ENCODE data around the gene APPL2. TPM values are rescaled to one million over a fixed set of nuclear protein-coding genes. Genes with fewer than 3 reads are reported as not detected.

The APPL2 gene
- total RNA-seq, 1 donor from 2014 or later = 47.5 TPM

DNA sequence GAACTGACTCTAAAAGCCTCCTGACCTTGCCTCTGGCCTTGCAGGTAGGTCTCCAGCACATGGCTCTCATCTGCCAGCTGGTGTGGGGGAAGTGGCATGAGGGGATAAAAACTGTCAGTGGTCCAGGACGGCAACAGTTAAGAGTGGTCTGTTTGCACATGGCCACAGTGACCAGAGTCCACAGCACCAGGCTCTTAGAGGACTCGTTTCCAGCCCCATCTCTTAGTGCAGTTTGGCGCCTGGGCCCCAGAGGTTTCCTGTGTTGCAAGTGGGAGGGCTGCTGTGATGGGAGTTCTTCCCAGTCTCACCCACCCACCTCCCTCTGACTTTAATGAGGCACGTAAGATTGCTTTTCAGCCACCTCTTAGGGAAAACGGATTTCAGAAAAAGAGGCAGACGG lies 37.0 kb downstream of the APPL2 start:
- H3K27ac Mint-ChIP-seq (ENCODE audit: unreplicated experiment) = peak overlapping the region; percentile 57
- peaks cover 33% of the 10 kb centered on the region for H3K36me3 Mint-ChIP-seq (ENCODE audit: low read depth)
- no peaks in the 10 kb centered on the region for H3K27me3 Mint-ChIP-seq (ENCODE audit: low read depth)
- TF ChIP-seq, protein P1, sequence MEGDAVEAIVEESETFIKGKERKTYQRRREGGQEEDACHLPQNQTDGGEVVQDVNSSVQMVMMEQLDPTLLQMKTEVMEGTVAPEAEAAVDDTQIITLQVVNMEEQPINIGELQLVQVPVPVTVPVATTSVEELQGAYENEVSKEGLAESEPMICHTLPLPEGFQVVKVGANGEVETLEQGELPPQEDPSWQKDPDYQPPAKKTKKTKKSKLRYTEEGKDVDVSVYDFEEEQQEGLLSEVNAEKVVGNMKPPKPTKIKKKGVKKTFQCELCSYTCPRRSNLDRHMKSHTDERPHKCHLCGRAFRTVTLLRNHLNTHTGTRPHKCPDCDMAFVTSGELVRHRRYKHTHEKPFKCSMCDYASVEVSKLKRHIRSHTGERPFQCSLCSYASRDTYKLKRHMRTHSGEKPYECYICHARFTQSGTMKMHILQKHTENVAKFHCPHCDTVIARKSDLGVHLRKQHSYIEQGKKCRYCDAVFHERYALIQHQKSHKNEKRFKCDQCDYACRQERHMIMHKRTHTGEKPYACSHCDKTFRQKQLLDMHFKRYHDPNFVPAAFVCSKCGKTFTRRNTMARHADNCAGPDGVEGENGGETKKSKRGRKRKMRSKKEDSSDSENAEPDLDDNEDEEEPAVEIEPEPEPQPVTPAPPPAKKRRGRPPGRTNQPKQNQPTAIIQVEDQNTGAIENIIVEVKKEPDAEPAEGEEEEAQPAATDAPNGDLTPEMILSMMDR (IDR thresholded peaks at IDR 0.05) = no peak
- H3K4me3 Mint-ChIP-seq (ENCODE audit: unreplicated experiment) = no peak overlapping the region
- H3K4me1 Mint-ChIP-seq (ENCODE audit: low read depth) = peaks cover 13% of the 10 kb centered on the region
- H3K9me3 Mint-ChIP-seq (ENCODE audit: low read depth) = no peaks in the 10 kb centered on the region
- DNase-seq (ENCODE audit: low spot score) = no peak

DNA sequence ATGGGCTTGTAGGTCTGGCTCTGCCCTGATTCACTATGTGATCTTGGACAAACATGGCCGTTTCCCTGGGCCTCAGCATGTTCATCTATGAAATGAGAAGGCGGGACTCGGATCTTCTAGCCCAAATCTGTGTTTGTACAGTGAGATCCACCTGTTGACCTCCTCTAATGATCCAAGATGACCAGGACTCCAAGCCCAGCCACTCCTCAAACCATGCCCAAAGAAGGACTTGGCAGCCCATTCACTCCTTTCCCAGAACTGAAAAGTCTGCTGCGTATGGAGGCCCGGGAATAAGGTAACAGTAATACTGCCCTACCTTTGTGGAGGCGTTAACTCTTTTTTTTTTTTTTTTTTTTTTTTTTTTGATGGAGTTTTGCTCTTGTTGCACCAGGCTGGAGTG lies 39.9 kb downstream of the APPL2 start:
- Mint-ChIP-seq H3K27ac (ENCODE audit: unreplicated experiment) (no peak overlapping the region), H3K4me3 (ENCODE audit: unreplicated experiment) (no peak overlapping the region), H3K4me1 (ENCODE audit: low read depth) (peaks cover 6% of the 10 kb centered on the region), H3K36me3 (ENCODE audit: low read depth) (peaks cover 39% of the 10 kb centered on the region), H3K27me3 (ENCODE audit: low read depth) (no peaks in the 10 kb centered on the region), H3K9me3 (ENCODE audit: low read depth) (no peaks in the 10 kb centered on the region)
- TF ChIP-seq, protein P1 (IDR thresholded peaks at IDR 0.05) = no peak
- no peak for DNase-seq (ENCODE audit: low spot score)

DNA sequence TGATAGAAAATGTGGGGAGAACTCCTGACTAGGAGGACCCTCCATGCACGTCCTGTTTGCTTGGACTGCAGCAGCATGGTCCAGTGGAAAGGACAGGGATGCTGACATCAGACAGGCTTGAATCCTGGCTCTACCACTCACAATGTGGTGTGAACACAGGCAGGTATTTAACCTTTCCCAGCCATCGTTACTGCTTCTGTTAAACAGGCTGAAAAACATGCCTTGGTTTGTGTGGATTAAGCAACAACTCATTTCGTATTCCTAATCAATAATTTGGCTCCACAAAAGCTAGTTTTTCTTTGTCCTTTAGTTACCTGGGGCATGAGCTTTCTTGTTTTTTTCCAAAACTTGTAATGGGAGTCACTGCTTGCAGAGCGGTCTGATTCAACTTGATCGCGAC lies 41.0 kb downstream of the APPL2 start:
- TF ChIP-seq, protein P1 (IDR thresholded peaks at IDR 0.05) = no peak
- no peak for DNase-seq (ENCODE audit: low spot score)
- Mint-ChIP-seq H3K36me3 (ENCODE audit: low read depth) (peaks cover 50% of the 10 kb centered on the region), H3K4me3 (ENCODE audit: unreplicated experiment) (no peak overlapping the region), H3K27ac (ENCODE audit: unreplicated experiment) (peak overlapping the region; percentile 10), H3K9me3 (ENCODE audit: low read depth) (no peaks in the 10 kb centered on the region), H3K4me1 (ENCODE audit: low read depth) (peaks cover 10% of the 10 kb centered on the region), H3K27me3 (ENCODE audit: low read depth) (no peaks in the 10 kb centered on the region)

DNA sequence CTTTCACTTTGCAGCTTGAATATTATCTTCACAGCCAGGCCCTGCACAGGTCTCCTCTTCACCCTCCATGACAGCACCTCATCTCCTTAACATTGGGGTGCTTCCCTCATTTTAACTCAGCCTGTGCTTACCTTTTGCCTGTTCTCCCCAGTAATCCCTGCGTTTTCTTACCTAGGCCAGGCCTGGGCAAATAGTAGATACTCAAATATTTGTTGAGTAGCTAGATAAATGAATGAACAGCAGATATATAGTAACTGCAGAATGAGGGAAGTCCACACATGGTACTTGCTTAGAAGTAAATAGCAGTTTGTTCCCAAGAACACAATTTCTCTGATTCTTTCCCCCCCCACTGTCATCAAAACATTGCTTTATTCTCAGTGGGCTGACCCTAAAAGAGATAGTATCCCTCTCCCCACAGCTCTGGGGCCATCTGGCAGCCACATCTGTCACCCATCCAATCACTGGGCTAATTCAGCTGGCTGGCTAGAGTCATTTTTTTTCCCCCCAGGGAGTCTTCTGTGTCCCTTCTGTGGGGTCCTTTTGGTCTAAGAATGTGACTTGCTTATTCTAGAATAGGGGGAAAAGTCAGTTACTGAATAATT lies 43.2 kb downstream of the APPL2 start:
- no peaks in the 10 kb centered on the region for H3K27me3 Mint-ChIP-seq (ENCODE audit: low read depth)
- H3K36me3 Mint-ChIP-seq (ENCODE audit: low read depth) = peaks cover 58% of the 10 kb centered on the region
- DNase-seq (ENCODE audit: low spot score) = no peak
- H3K4me1 Mint-ChIP-seq (ENCODE audit: low read depth) = peaks cover 4% of the 10 kb centered on the region
- H3K9me3 Mint-ChIP-seq (ENCODE audit: low read depth) = no peaks in the 10 kb centered on the region
- TF ChIP-seq, protein P1 (IDR thresholded peaks at IDR 0.05) = no peak
- H3K4me3 Mint-ChIP-seq (ENCODE audit: unreplicated experiment) = no peak overlapping the region
- no peak overlapping the region for H3K27ac Mint-ChIP-seq (ENCODE audit: unreplicated experiment)

DNA sequence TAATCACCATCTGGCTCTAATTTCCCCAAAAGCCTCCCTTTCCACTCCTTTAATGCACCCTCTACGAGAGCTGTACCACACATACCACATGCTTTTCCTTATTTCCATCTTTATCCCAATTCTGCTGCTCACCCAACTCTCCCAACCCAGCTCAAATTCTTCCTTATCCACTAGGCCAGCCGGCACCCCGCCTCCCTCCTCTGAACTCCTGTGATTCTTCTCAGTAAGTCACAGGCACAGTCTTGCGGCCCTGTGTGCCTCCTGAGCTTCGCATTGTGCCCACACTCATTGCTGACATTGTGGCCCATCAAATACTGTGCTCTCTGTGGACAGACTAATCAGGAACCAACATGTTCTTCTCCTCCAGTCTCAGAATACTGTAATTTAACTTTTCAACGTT lies 45.4 kb downstream of the APPL2 start:
- Mint-ChIP-seq H3K4me1 (ENCODE audit: low read depth) (peaks cover 4% of the 10 kb centered on the region), H3K9me3 (ENCODE audit: low read depth) (no peaks in the 10 kb centered on the region), H3K36me3 (ENCODE audit: low read depth) (peaks cover 59% of the 10 kb centered on the region), H3K4me3 (ENCODE audit: unreplicated experiment) (no peak overlapping the region), H3K27ac (ENCODE audit: unreplicated experiment) (peak overlapping the region; percentile 9), H3K27me3 (ENCODE audit: low read depth) (no peaks in the 10 kb centered on the region)
- DNase-seq (ENCODE audit: low spot score) = no peak
- TF ChIP-seq, protein P1 (IDR thresholded peaks at IDR 0.05) = no peak

Measured in chondrocyte (in vitro differentiated cells).